ENCODE results near the gene PRR33.
"Not testable (repeated sequence)": the region's sequence is repeated elsewhere in the genome, so short reads cannot be mapped to it uniquely, and the experiment has no call there.

The PRR33 gene

GRCh38 chr11:1889941-1890855, 1.5 kb downstream of the PRR33 start:
- no peak for DNase-seq (ENCODE audit: low read depth, low spot score)
- TF ChIP-seq ZNF274 (IDR thresholded peaks at IDR 0.05; ENCODE audit: low read depth, low read length), result no peak
- TF ChIP-seq YY1 (IDR thresholded peaks at IDR 0.05; ENCODE audit: insufficient read depth, insufficient read length), result no peak
- TF ChIP-seq SUZ12 (IDR thresholded peaks at IDR 0.05; ENCODE audit: extremely low read depth, insufficient read depth, insufficient read length), result no peak
- no peaks in the 10 kb centered on the region for H3K4me1 ChIP-seq (ENCODE audit: insufficient read depth, insufficient read length)
- H3K27me3 ChIP-seq (ENCODE audit: insufficient read depth, insufficient read length), result peaks cover 13% of the 10 kb centered on the region
- no peaks in the 10 kb centered on the region for H3K9me3 ChIP-seq (ENCODE audit: insufficient read depth, low read length)
- H3K4me3 ChIP-seq (ENCODE audit: insufficient read length, low read depth), result no peak overlapping the region
- no peak overlapping the region for H3K9ac ChIP-seq (ENCODE audit: insufficient read length, low read depth)
- no peaks in the 10 kb centered on the region for H3K36me3 ChIP-seq (ENCODE audit: insufficient read depth, insufficient read length, low read length)

DNA sequence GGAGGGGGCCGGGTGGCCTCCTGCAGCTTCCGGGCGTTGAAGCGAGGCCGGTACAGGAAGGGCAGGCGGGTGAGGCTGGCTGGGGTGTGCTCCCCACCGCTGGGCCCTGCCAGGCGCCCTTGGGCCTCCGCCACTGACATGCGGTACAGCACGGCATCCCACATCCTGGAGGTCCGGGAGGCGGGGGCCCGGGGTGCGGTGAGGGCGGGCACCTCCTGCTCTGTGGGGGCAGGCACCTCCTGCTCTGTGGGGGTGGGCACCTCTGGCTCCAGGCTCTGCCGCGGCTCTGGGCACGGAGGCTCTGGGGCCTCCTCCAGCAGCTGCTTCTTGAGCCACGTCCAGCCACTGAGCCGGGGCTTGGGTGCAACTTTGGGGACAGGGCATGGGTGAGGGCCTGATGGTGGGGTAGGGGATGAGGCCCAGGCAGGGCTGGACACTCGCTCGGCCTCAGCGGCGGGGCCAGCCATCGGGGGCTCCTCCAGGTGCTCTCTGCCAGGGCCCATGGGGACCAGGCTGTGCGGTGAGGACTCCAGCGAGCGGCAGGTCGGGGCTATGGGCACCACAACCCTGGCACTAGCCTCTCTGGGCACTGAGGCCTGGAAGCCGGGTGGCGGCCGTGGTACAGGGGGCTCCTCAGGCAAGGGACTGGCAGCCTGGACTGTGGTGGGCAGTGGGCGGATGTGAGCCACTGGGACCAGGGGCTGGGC, 2.3 kb downstream of the PRR33 start:
- Histone ChIP-seq H3K4me3 (ENCODE audit: insufficient read length, low read depth) (no peak overlapping the region), H3K4me1 (ENCODE audit: insufficient read depth, insufficient read length) (no peaks in the 10 kb centered on the region), H3K27me3 (ENCODE audit: insufficient read depth, insufficient read length) (peaks cover 13% of the 10 kb centered on the region)

DNA sequence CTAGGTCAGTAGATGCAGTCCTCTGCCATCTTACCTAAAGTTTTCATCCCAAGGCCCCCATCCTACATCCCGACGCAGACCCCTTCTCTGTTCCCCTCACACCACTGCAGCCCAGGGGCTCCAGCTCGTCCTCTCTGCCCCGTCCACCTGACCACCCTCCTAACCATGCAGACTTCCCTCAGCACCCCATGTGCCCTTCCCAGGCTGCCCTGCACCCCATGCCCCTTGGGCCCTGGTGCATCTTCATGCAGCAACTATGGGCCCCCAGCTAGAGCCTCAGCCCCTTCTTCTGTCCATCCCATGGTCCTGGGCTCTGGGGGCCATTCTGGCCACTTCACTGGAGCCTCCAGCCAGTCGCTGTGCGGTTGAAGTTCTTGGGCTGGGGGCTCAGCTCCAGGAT, 2.9 kb downstream of the PRR33 start:
- H3K4me3 ChIP-seq (ENCODE audit: insufficient read length, low read depth), result no peak overlapping the region
- H3K4me1 ChIP-seq (ENCODE audit: insufficient read depth, insufficient read length), result no peaks in the 10 kb centered on the region
- H3K9me3 ChIP-seq (ENCODE audit: insufficient read depth, low read length), result no peaks in the 10 kb centered on the region
- no peak overlapping the region for H3K9ac ChIP-seq (ENCODE audit: insufficient read length, low read depth)
- TF ChIP-seq ZNF274 (IDR thresholded peaks at IDR 0.05; ENCODE audit: low read depth, low read length), result no peak
- no peak for TF ChIP-seq SUZ12 (IDR thresholded peaks at IDR 0.05; ENCODE audit: extremely low read depth, insufficient read depth, insufficient read length)
- no peak for TF ChIP-seq YY1 (IDR thresholded peaks at IDR 0.05; ENCODE audit: insufficient read depth, insufficient read length)
- no peaks in the 10 kb centered on the region for H3K36me3 ChIP-seq (ENCODE audit: insufficient read depth, insufficient read length, low read length)
- no peak for DNase-seq (ENCODE audit: low read depth, low spot score)
- H3K27me3 ChIP-seq (ENCODE audit: insufficient read depth, insufficient read length), result peaks cover 12% of the 10 kb centered on the region

More for the DNA sequence above, 2.3 kb downstream of the PRR33 start:
- TF ChIP-seq YY1 (IDR thresholded peaks at IDR 0.05; ENCODE audit: insufficient read depth, insufficient read length) (no peak), ZNF274 (IDR thresholded peaks at IDR 0.05; ENCODE audit: low read depth, low read length) (no peak), SUZ12 (IDR thresholded peaks at IDR 0.05; ENCODE audit: extremely low read depth, insufficient read depth, insufficient read length) (no peak)
- Histone ChIP-seq H3K9me3 (ENCODE audit: insufficient read depth, low read length) (no peaks in the 10 kb centered on the region), H3K36me3 (ENCODE audit: insufficient read depth, insufficient read length, low read length) (no peaks in the 10 kb centered on the region), H3K9ac (ENCODE audit: insufficient read length, low read depth) (no peak overlapping the region)
- no peak for DNase-seq (ENCODE audit: low read depth, low spot score)

DNA sequence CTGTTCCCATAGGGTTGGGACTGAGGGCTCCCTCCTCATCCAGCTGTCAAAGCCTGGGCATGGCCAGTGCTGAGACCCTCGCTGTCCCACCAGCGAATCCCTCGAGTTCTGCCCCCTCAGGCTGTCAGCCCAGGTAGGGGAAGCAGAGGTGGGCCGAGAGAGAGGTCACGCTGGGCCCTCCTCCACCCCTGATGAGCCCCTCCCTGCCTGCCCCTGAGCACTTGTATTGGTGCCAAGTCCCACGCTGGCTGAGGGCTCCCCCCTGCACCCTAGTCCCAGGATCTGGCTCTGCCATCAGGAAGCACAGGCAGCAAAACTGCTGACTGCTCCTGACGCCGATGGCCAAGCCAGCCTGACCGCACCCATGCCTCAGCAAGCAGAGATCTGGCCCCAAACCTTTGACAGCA, 3.3 kb downstream of the PRR33 start:
- no peak for DNase-seq (ENCODE audit: low read depth, low spot score)
- Histone ChIP-seq H3K36me3 (ENCODE audit: insufficient read depth, insufficient read length, low read length) (no peaks in the 10 kb centered on the region), H3K27me3 (ENCODE audit: insufficient read depth, insufficient read length) (peaks cover 8% of the 10 kb centered on the region), H3K4me3 (ENCODE audit: insufficient read length, low read depth) (no peak overlapping the region), H3K9me3 (ENCODE audit: insufficient read depth, low read length) (no peaks in the 10 kb centered on the region), H3K9ac (ENCODE audit: insufficient read length, low read depth) (no peak overlapping the region), H3K4me1 (ENCODE audit: insufficient read depth, insufficient read length) (no peaks in the 10 kb centered on the region)
- no peak for TF ChIP-seq SUZ12 (IDR thresholded peaks at IDR 0.05; ENCODE audit: extremely low read depth, insufficient read depth, insufficient read length)
- TF ChIP-seq YY1 (IDR thresholded peaks at IDR 0.05; ENCODE audit: insufficient read depth, insufficient read length), result no peak
- TF ChIP-seq ZNF274 (IDR thresholded peaks at IDR 0.05; ENCODE audit: low read depth, low read length), result no peak

- Histone ChIP-seq H3K36me3 (ENCODE audit: insufficient read depth, insufficient read length, low read length) (no peaks in the 10 kb centered on the region), H3K9me3 (ENCODE audit: insufficient read depth, low read length) (no peaks in the 10 kb centered on the region), H3K4me1 (ENCODE audit: insufficient read depth, insufficient read length) (no peaks in the 10 kb centered on the region), H3K4me3 (ENCODE audit: insufficient read length, low read depth) (no peak overlapping the region), H3K9ac (ENCODE audit: insufficient read length, low read depth) (no peak overlapping the region), H3K27me3 (ENCODE audit: insufficient read depth, insufficient read length) (peaks cover 5% of the 10 kb centered on the region)
- no peak for DNase-seq (ENCODE audit: low read depth, low spot score)
- TF ChIP-seq YY1 (IDR thresholded peaks at IDR 0.05; ENCODE audit: insufficient read depth, insufficient read length) (no peak), SUZ12 (IDR thresholded peaks at IDR 0.05; ENCODE audit: extremely low read depth, insufficient read depth, insufficient read length) (no peak), ZNF274 (IDR thresholded peaks at IDR 0.05; ENCODE audit: low read depth, low read length) (no peak)
These were observed 4.0 kb downstream of the PRR33 start for GRCh38 chr11:1887451-1888346.

DNA sequence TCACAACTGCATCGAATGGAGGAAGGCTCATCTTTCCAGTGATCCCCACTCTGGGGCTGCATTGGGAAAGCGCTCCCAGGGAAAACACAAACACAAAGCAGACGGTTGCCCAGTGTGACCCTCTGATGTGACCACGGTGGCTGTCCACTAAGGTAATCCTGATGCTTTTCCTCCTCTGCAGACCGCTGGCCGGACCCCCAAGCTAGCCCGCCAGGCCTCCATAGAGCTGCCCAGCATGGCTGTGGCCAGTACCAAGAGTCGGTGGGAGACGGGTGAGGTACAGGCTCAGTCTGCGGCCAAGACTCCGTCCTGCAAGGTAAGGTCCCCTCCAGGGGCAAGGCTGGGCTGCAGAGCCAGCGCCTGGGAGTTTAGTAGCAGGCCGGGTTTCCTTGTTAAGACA, 5.1 kb downstream of the PRR33 start:
- H3K27me3 ChIP-seq (ENCODE audit: insufficient read depth, insufficient read length); H3K9me3 ChIP-seq (ENCODE audit: insufficient read depth, low read length); H3K9ac ChIP-seq (ENCODE audit: insufficient read length, low read depth); H3K4me1 ChIP-seq (ENCODE audit: insufficient read depth, insufficient read length); H3K4me3 ChIP-seq (ENCODE audit: insufficient read length, low read depth); H3K36me3 ChIP-seq (ENCODE audit: insufficient read depth, insufficient read length, low read length); DNase-seq (ENCODE audit: low read depth, low spot score): not testable (repeated sequence)
